CD4-positive, alpha-beta T cell (primary cell): Measurements from ENCODE around the gene DESI1. TPM values are rescaled to one million over a fixed set of nuclear protein-coding genes. Genes with fewer than 3 reads are reported as not detected.

Experiments used
- ATAC-seq: fragments of 200-7000 bp; cut with Tn5 transposase; one replicate; pipeline ENCODE4 v1.10.0; 2022; ENCODE audit warnings: mild to moderate bottlenecking; ENCODE audit not compliant: poor library complexity
- CTCF ChIA-PET: fragments of 350-600 bp; sonication (Branson Sonifier 250); formaldehyde crosslinking; loops from one replicate; lab custom pipeline; 2021; ENCODE audit warnings: antibody characterized with exemption, inconsistent platforms; lab: Charles Lee
- POLR2A ChIA-PET: fragments of 350-600 bp; sonication (Branson Sonifier 250); formaldehyde crosslinking; loops from one replicate; lab custom pipeline; 2021; ENCODE audit warnings: antibody characterized with exemption, inconsistent platforms; lab: Charles Lee
- DNase-seq, 14 experiments: peaks; one replicate each; pipeline ENCODE4 v3.0.0-alpha.2; 2013 to 2020; ENCODE audit warnings: mixed read lengths in 2 of 14
- H3K27ac ChIP-seq, 2 donors: one replicate each; pipeline versions ENCODE4 v1.5.1 to v1.7.0; 2013; ENCODE audit warnings: low read length in 2 of 2, low read depth in 1 of 2, mild to moderate bottlenecking in 1 of 2
- H3K27me3 ChIP-seq, 2 experiments: 1 replicate in 1 of 2; 2 replicates in 1 of 2; pipeline versions ENCODE4 v1.6.1 to v1.7.0; 2013; ENCODE audit warnings: low read length in 2 of 2, control low read depth in 1 of 2, mild to moderate bottlenecking in 1 of 2, moderate library complexity in 1 of 2; ENCODE audit not compliant: insufficient read depth in 2 of 2, control insufficient read depth in 1 of 2
- H3K36me3 ChIP-seq: one replicate; pipeline ENCODE4 v1.6.1; 2013; ENCODE audit warnings: low read length, control low read depth; ENCODE audit not compliant: insufficient read depth
- H3K4me1 ChIP-seq: one replicate; pipeline ENCODE4 v1.6.1; 2013; ENCODE audit warnings: low read length, control low read depth; ENCODE audit not compliant: insufficient read depth
- H3K4me3 ChIP-seq: one replicate; pipeline ENCODE4 v1.5.1; 2013; ENCODE audit warnings: mild to moderate bottlenecking, low read length, moderate library complexity
- H3K9me3 ChIP-seq, 2 experiments: 1 replicate in 1 of 2; 2 replicates in 1 of 2; pipeline versions ENCODE4 v1.6.1 to v1.7.0; 2013; ENCODE audit warnings: low read length in 2 of 2, mild to moderate bottlenecking in 2 of 2, control low read depth in 1 of 2, moderate library complexity in 1 of 2; ENCODE audit not compliant: control insufficient read depth in 1 of 2, insufficient read depth in 1 of 2
- H3K27ac Mint-ChIP-seq: one replicate; pipeline ENCODE4 v1.8.0; 2020; ENCODE audit warnings: mixed read lengths
- H3K27me3 Mint-ChIP-seq: one replicate; pipeline ENCODE4 v1.8.0; 2021; ENCODE audit warnings: mixed read lengths
- H3K36me3 Mint-ChIP-seq: one replicate; pipeline ENCODE4 v1.8.0; 2021; ENCODE audit warnings: low read depth, mixed read lengths
- H3K4me1 Mint-ChIP-seq: one replicate; pipeline ENCODE4 v1.8.0; 2021; ENCODE audit warnings: low read depth, mixed read lengths
- H3K4me3 Mint-ChIP-seq: one replicate; pipeline ENCODE4 v1.8.0; 2020; ENCODE audit warnings: mild to moderate bottlenecking, mixed read lengths
- H3K9me3 Mint-ChIP-seq: one replicate; pipeline ENCODE4 v1.8.0; 2020; ENCODE audit warnings: mixed read lengths
- CTCF ChIP-seq: fragments of 200-600 bp; IDR thresholded peaks from one replicate; pipeline ENCODE4 v1.8.0; 2022; ENCODE audit warnings: antibody characterized with exemption, mild to moderate bottlenecking
- intact Hi-C, 2 experiments: fragments of 100-400 bp; cut with DNase I in 1 of 2; cut with micrococcal nuclease in 1 of 2; formaldehyde crosslinking; loops; one replicate each; pipeline versions ENCODE4 v1.15.1 to v1.9.0; 2023 to 2025; cut with DNase I, micrococcal nuclease
- total RNA-seq, 174 experiments: library from RNA in 2 of 174; stranded (reverse) in 2 of 174; gene quantifications; one replicate each; pipeline ENCODE4 v1.2.3 and lab custom pipeline; 2021 to 2026

The DESI1 gene
- total RNA-seq, 2 experiments from 2014 or later, result 12.7 to 13.0 TPM

GRCh38 chr22:41584881-41585280 is 36.0 kb downstream of the DESI1 start:
- Histone ChIP-seq H3K27me3 (no peaks in the 10 kb centered on the region), H3K27ac (no peak overlapping the region), H3K4me3 (no peak overlapping the region), H3K36me3 (peaks cover 43% of the 10 kb centered on the region), H3K4me1 (peaks cover 14% of the 10 kb centered on the region), H3K9me3 (no peaks in the 10 kb centered on the region)
- ATAC-seq (no peak), DNase-seq (no peak)
- peaks cover 15% of the 10 kb centered on the region for H3K4me1 Mint-ChIP-seq
- no peak overlapping the region for H3K4me3 Mint-ChIP-seq
- no peaks in the 10 kb centered on the region for H3K27me3 Mint-ChIP-seq
- CTCF ChIA-PET, result no interaction called here
- TF ChIP-seq CTCF, result no peak
- intact Hi-C loops, result no loop called here
- no peak overlapping the region for H3K27ac Mint-ChIP-seq
- H3K9me3 Mint-ChIP-seq, result no peaks in the 10 kb centered on the region
- POLR2A ChIA-PET, result no interaction called here
- H3K36me3 Mint-ChIP-seq, result peaks cover 32% of the 10 kb centered on the region

GRCh38 chr22:41582694-41583093 is 38.1 kb downstream of the DESI1 start:
- ATAC-seq (no peak), DNase-seq (no peak)
- H3K27me3 ChIP-seq, result no peaks in the 10 kb centered on the region
- H3K4me1 ChIP-seq, result no peaks in the 10 kb centered on the region
- Mint-ChIP-seq H3K27ac (no peak overlapping the region), H3K27me3 (no peaks in the 10 kb centered on the region), H3K4me3 (no peak overlapping the region), H3K36me3 (peaks cover 46% of the 10 kb centered on the region), H3K9me3 (no peaks in the 10 kb centered on the region), H3K4me1 (no peaks in the 10 kb centered on the region)
- intact Hi-C loops, result no loop called here
- ChIA-PET POLR2A (interaction anchor here (1.2 kb wide), 1 partner anchor 114 kb away, joined by 3 read pairs; the partner anchor contains the start of genes ACO2 and PHF5A), CTCF (no interaction called here)
- no peak overlapping the region for H3K27ac ChIP-seq
- H3K36me3 ChIP-seq, result peaks cover 64% of the 10 kb centered on the region
- H3K4me3 ChIP-seq, result no peak overlapping the region
- TF ChIP-seq CTCF, result no peak
- H3K9me3 ChIP-seq, result no peaks in the 10 kb centered on the region

- Mint-ChIP-seq H3K36me3 (peaks cover 58% of the 10 kb centered on the region), H3K9me3 (no peaks in the 10 kb centered on the region), H3K27ac (no peak overlapping the region), H3K4me1 (no peaks in the 10 kb centered on the region), H3K27me3 (no peaks in the 10 kb centered on the region), H3K4me3 (no peak overlapping the region)
- H3K9me3 ChIP-seq, result no peaks in the 10 kb centered on the region
- DNase-seq (no peak), ATAC-seq (no peak)
- H3K27ac ChIP-seq, result no peak overlapping the region
- ChIA-PET CTCF (no interaction called here), POLR2A (interaction anchor here (0.9 to 1.7 kb wide), 2 partner anchors 10 kb away, joined by 4 to 7 read pairs; partner anchors contain the start of gene PMM1)
- H3K36me3 ChIP-seq, result peaks cover 64% of the 10 kb centered on the region
- H3K4me1 ChIP-seq, result no peaks in the 10 kb centered on the region
- H3K27me3 ChIP-seq, result no peaks in the 10 kb centered on the region
- H3K4me3 ChIP-seq, result no peak overlapping the region
- TF ChIP-seq CTCF, result no peak
- intact Hi-C loops, result no loop called here
Observed at GRCh38 chr22:41579997-41580355, 40.9 kb downstream of the DESI1 start.
